GM19238 (cell line): Measurements from ENCODE around the gene DYSF.

ENCODE experiments used
- DNase-seq: peaks from one replicate; pipeline ENCODE4 v3.0.0; 2011; ENCODE audit warnings: low spot score; ENCODE audit not compliant: insufficient read length

The DYSF gene

DNA sequence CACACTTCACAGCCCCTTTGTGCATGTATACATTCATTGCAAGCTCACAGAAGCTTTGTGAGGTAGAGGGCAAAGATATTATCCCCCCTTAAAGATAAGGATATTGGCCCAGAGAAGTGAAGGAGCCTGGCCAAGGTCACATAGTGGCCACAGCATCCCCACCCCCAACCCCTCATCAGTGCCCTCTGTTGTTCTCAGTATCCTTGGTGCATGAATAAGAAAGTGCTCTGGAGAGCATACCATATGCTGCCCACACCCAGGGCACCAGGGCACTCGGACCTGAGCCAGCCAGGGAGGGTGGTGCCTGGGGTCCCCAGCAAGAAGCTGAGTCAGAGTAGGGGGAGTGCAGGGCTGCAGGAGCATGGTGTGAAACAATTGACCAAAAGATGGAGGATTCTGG, 3.3 kb downstream of the DYSF start:
- DNase-seq: no peak

DNA sequence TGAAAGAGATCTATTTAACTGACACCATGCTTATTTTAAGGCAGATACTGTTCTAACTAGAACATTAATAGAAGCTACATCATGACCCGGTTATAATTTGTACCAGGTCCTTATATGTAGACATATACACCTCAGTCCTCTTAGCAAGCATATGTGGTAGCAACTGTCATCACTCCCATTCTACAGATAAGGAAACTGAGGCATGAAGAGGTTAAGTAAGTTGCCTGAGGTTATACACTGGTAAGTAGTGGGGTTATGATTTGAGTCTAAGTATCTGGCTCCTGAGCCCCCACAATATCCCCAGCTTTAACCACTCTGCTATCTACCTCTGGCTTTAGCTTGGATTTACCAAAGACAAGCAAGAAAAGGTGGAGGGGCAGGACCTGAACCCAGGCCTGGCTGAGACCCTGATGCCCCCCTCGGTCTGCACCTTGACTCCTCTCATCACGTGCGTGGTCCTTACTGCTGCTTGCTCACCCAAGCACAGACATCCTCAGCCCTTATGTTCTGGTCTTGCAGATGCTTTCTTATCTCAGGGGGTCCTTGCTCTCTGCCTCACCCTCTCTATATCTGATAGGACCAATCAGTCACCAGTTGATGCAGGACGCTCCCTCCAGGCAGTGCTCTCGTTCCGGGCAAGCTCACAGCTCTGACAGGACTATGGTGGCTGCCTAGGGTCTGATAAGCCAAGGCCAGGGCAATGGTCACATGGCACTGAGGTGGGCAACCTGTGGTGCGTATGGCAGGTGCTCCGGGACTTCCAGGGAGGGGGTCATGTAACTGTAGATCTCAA, 4.0 kb downstream of the DYSF start:
- no peak for DNase-seq

DNA sequence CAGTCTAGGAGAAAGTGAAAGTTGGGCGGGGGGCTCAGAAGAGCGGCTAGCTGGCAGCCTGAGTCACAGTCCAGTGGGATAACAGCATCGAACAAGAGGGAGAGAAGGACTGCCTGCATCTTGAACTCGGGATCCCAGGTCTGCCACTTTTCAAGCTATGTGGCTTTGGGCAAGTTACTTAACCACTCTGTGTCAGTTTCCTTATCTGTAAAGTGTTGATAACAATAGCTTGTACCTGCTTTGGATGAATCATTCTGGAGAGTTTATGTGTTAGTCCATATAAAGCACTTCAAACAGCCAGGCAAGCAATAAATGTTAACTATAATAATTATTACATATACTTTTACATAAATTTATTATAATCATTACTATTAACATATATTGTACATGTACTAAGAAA, 4.6 kb downstream of the DYSF start:
- DNase-seq: no peak

DNA sequence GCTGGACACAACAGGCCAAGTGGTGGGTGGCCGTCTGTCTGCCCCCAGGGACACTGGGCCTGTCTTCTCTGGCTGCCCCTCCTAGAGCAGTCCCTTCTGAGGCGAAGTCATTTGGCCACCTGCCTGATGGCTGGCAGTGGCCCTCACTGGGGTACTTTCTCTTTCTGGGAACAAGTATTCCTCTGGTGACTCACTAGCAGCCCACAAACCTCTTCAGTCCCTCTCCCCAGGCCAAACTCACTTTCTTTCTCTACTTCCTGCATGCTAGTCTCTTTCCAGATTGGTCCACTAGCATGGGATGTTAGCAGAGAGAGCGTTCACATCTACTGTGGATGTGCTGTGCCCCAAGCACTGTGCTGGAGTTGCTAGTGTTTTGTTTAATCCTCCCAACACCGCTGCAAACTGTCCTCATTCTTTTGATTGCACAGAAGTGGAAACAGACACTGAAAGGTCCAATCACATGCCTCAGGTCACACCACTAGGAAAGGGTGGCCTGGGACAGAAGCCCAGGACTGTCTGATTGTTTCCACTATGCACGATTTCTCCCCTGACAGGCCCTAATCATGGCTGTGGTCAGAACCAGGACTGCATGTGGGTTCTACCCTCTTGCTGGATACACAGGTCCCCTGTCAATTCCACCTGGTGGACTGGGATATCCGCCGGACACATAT, 5.2 kb downstream of the DYSF start:
- DNase-seq: no peak

DNA sequence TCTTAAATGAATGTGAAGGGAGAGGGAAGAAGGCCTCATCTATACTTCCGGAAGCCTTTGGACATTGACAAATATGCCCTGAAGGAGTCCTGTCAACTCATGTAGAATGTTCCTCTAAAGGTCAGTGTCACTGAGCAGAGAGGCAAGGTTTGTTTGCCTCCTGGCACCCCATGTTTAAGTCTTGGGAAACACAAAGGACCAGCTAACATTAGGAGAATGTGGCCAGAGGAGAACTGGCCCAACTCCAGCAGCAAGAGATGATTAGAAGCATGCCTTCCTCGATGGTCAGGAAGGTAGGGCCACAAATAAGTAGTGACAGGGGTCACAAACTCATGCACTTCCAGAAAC, 5.7 kb downstream of the DYSF start:
- DNase-seq: no peak

DNA sequence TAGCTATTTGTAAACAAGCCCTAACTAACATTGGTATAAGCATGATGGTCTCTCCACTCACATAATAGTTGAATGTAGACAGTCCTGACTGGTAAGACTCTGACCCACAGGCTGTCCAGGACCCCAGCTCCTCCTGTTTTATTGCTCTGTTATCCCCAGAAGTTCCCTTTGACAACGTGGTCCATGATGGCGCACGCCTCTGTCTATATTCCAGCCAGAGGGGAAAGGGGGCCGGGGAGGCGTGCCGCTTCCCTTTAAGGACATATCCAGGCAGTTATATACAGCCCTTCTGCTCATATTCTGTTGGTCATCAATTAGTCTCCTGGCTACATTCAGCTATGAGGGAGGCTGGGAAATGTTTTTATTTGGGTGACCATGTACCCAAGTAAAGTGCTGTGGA, 6.7 kb downstream of the DYSF start:
- no peak for DNase-seq

DNA sequence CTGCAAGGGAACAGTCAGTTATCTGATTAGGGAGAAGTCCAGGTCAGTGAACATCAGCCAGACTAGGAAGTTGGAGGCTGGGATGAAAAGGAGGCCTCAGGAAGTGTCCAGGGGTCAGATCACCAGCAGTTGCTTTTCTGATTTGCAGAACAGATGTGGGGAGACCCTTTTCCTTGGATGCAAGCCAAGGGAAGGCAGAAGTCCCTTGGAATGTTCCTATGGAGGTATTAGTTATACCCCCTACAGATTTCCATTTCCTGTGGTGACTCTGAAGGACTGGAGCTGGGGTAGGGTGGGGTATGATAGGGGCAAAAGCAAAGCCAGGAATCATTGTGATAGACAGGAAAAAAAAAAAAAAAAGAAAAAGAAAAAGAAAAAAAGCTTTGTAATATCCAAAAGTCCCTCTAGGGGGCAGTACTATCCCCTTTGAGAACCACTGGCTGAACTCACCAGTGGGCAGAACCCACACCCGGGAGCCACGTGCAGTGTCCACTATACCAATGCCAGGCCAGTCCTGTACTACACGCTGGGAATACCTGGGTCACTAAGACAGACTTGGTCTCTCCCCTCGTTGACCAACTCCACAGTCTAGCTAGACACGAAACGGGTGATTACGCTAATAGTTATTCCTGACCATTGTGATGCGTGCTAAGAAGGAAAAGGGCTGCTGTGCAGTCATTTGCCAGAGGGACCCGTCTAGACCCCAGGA, 7.4 kb downstream of the DYSF start:
- no peak for DNase-seq

DNA sequence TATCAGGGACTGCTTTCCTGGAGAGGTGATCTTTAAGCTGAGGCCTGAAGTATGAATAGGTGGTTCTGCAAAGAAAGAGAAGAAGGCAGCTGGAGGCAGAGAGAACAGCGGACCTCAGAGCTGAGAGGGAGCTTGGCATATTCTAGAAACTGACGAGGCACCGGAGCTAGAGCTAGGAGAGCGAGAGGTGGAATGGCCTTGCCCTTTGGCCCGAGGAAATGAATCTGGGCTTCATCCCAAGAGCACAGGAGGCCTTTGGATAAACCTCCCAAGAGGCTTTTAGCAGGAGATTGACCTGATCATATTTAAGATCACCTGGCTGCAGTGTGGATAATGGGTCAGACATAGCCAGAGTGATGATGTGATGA, 7.9 kb downstream of the DYSF start:
- no peak for DNase-seq

DNA sequence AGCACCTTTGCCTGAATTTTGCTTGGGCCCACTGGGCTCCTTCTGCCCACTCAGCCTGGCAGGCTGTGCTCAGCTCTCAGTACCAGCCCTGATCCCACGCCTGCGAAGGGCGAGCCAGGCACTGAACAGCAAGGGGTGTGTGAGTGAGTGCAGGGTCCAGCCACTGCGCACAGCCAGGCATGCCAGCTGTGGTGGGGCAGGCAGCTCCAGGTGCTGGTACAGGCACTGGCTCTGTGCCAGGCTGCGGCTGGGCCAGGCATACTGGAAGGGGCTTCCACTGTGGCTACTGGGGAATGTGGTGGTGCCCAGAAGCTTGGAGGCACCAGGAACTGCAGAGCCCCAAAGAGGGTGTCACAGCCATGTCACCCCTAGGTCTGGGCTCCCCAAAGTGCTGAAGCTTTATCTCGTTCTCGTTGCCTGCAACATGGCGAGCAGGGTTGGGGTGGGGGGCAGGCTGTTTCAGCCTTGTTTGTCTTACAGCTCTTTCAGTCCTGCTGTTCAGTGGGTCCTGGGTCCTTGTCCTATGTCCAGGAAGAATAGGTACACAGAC, 8.8 kb downstream of the DYSF start:
- DNase-seq: no peak

DNA sequence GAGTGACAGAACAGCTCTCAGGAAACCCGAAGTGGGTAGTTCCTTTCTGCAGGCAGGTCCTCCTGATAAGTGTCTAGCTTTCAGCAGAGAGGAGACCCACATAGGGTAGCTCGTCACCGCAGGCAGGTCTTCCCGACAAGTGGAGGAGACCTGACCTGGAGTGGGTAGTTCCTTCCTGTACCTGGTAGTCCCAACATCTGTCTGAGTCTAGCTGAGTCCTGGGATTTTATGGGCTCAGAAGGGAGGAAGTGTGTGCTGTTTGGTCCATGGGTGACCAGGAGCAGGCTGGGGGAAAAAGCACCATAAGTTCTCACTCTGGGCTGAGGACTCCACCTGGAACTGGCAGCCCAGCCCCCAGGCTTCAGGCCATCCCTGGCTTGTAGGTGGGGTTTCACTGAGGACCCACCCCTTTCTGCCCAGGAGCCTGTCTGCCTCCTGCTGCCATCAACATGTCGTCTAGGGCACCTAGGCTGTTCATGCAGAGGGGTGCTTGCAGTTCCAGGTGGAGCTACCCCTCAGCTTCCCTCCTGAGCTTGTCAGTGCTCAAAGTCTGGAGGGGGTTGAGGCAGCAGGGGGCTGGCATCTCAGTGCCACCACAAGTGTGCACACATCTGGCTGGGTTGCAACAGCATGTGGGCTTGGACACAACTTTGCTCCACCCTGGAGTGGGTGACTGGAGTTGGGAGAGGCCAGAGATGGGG, 9.4 kb downstream of the DYSF start:
- DNase-seq: no peak

DNA sequence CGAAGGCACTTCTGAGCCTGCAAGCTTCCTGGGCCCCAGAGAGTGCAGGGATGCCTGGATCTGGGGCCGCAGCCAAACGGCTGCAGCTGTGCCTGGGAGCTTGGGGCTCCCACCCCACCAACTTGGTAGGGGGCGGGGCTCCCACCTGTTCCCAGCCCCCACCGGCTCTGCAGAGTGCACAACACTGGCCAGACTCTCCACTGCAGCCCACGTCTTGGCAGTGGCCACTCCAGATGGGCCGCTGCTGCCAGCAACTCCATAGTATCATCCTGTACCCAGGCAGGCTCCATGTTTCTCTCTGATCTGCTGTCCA, 9.9 kb downstream of the DYSF start:
- no peak for DNase-seq

DNA sequence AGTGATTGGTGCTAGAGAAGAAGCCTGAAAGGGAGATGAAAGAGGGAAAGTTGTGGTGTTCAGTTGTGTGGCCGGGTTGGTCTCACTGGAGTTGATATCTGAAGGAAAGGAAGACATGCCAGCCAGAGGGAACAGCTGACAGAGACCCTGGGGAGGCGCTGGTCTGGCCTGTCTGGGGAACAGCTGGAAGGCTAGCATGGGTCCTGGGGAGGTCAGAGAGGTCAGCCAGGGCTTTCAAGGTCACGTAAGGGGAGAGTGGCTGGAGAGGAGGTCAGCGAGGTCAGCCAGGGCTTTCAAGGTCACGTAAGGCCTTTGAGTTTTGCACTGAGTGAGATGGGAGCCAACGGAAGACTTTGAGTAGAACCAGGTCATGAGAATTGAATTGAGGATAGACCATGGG, 11.0 kb downstream of the DYSF start:
- DNase-seq: no peak

DNA sequence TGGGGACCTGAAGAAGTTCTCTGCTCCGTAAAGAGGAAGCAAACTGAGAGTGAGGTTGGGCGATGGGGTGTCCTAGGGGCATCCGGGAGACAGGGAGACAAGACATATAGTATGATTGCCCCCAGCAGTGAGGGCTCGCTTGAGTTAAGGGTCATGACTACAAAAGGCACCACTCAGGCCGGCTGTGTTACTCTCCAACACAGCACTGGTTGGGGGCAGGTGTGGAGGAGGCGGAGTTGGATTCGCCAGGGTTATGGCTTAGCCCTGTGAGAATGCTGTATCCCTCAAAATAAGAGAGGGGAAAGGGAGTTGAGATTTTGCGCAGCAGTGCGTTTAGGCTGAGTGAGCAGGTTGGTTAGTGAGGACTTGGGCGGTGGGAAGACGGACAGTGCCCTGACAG, 12.0 kb downstream of the DYSF start:
- no peak for DNase-seq

DNA sequence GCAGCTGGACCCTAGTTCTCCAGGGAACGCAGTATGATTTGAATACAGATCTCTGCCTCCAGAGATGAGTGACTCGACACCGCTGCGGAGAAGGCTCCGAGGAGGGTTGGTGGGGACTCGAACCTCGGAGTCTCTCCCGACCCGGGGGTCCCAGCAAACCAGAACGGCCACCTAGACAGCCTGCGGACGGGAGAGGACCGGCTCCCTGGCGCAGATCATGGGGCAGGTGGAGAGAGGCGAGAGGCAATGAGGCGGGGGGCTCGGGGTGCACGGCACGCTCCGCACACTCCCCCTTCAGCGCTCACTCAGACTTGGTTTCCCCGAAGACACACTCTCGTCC, 12.6 kb downstream of the DYSF start:
- no peak for DNase-seq

DNA sequence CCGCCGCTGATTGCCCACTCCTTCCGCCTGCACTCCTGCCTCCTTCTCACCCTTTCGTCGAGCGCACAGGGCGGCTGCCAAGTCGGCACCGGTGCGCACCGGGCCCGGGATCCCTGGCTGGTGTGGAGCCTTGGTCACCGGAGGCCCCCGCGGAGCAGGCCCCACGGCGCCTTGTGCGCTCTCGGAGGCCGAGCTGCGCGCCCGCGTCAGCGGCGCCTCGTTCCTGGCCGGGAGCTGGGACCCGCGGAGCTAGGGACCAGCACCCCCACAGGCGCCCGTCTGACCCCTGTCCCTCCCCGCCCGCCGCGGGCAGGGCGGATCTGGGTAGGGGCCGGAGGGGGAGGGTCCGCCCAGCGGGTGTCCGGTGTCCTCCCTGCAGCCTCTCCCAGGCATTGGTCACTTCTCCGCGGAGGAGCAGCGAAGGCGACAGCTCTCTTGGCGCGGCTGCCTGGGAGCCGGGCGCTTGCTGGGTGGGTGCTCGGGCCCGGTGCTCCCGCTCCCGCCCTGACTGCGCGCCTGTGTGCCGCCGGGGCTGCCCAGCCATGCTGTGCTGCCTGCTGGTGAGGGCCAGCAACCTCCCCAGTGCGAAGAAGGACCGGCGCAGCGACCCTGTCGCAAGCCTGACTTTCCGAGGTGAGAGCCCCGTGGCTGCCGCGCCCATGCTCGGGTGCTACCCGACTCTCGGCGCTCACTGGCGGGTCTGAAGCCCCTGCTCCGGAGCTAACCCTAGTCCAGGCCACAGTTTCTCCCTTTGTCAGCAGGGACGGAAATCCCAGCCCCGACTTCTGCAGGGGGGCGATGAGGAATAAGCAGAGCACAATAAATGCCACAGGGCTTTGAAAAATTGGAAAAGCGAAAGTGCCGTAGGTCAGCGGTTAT, 13.2 kb downstream of the DYSF start:
- no peak for DNase-seq

DNA sequence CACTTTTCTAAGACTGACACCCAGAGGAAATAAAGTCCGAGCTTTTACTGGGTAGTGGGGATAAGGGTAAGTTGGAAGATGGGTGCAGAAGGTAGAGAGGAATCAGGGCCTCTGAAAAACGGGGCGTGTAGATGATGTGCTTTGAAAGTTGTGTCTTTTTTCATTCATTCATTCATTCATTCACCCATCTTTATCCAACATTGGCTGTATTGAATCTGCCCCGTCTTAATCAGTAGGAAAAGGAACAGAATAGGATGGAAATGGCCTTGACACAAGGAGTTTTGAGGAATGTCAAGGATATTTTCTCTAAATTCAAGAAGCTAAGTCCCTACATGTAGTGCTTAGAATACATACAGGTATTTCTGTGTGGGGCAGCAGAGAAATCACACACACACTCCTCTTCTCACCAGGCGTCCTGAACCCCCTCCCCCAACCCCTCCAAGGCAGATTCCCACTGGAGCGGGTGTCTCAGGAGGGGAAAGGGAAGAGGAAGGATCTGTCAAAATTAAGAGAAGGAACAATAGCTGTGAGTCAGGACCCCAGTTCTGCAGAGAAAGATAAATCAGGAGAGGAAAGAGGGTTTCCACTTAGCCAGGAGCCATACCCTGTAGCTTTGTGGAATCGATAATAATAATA, 13.9 kb downstream of the DYSF start:
- DNase-seq: no peak

DNA sequence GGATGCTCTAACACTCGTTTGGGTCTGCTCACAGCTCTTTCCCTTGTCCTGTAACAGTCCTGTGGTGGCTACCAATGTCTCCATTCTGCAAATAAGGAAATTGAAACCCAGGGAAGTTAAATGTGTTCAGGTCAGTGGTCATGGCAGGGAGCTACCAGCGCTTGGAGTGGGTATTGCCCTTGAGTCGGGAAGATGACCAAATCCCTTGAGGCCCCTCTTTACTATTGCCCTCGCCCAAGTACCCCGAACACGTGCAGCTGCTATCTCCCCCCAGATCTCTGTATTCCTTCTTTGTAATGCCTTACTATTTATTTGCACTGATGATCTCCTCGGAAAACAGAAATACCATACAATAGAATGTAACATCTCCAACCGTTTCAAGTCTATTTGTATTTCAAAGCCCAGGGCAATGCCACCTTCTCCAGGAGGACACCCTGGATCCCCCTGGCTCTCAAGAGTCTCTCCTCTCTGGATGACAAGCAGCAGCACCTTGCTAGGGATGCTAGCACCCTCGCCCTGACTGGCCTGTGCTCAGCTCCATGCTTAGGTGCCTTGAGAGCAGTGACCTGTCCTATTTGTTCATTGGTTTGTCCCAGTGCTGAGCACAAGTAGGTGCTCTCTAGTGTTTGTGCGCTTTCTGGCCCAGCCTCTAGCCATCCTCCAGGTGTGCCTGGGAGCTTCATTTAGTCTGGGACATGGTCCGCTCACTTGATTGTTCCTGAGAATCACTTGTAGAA, 15.1 kb downstream of the DYSF start:
- no peak for DNase-seq

DNA sequence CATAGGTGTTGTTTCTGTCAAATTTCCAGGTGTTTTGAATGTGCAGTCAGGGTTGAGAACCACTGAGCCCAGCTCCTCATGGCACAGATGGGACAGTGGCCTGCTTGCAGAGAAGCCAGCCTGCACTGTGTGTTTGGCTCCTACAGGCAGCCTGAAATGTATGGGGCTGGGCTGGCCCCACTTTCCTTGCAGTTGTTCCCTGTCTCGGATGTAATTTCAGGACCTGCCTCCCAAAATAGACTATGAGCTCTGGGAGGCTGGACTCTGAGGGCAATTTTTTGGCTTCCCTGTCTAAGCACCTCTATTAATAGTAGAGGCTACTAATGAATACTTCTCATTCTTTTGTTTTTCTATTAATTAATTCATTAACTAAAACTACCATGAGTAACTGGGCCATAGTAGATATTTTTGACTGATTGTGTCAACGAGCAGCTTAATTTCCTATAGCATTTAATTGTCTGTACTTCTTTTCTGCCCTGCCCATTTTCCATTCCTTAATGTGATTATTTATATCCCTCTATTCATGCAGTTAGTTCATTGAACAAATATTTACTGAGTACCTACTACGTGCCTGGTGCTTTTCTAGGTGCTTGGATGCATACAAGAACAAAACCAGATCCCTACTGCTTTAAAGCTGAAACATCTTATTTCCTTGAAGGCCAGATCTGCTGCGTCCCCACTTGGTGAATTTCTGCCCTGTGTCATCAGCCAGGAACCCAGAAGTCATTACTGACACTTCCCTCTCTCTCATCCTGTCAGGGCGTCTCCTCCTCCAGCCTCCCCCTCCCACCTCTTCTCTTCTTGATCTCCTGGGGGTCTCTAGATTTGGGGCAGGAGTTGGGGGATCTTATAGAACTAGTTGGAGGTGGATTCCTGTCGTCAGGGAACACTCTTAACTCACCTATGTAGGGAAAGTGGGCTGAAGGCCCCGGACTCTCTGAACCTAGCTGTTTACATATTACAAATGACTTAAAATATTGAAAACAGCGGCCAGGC, 16.3 kb downstream of the DYSF start:
- DNase-seq: no peak

DNA sequence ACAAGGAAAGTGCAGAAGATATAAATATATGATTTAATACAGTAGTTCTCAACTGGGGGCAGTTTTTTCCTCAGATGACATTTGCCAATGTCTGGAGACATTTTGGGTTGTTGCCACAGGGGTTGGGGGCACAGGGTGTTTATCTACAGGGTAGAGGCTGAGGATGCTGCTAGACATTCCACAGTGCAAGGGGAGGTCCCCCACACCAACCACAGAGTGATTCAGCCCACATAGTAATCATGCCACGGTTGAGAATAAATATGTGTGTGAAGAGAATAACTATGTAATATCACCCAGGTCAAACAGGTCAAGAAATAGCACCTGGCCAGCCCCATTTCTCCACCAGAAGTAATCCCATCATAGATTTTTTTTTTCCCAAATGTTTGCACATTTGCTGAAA, 17.9 kb downstream of the DYSF start:
- no peak for DNase-seq
